ENCODE data around the gene PSMA4.
A peak's percentile ranks its signal among the peaks of the same experiment; 100 is the strongest.

PSMA4 gene

GRCh38 chr15:78561490-78561889, 21.2 kb downstream of the PSMA4 start:
- ChIA-PET CTCF (no interaction called here), POLR2A (no interaction called here)
- peak; percentile 53 for TF ChIP-seq ZFHX2 (tag by site-specific recombination; conservative IDR thresholded peaks at IDR 0.05)
- no peak for TF ChIP-seq GFI1B (tag by site-specific recombination; IDR thresholded peaks at IDR 0.05)
- TF ChIP-seq ZNF341 (tag by site-specific recombination; IDR thresholded peaks at IDR 0.05; ENCODE audit: low read depth), result peak; percentile 48
- TF ChIP-seq EGR2 (tag by site-specific recombination; IDR thresholded peaks at IDR 0.05; ENCODE audit: low read depth), result peak; percentile 53
- Histone ChIP-seq H3K4me3 (ENCODE audit: low read depth, low read length) (no peak overlapping the region), H3K36me3 (ENCODE audit: control insufficient read depth in 2 of 2, insufficient read depth in 1 of 2, low read length in 2 of 2) (no peaks in the 10 kb centered on the region), H3K9me3 (ENCODE audit: control insufficient read depth, insufficient read depth, low read depth, low read length) (no peaks in the 10 kb centered on the region), H3K4me1 (ENCODE audit: control insufficient read depth, insufficient read depth, low read length) (peaks cover 4% of the 10 kb centered on the region; the same call in 1 of the 2 replicates), H3K27ac (ENCODE audit: extremely low read depth, low read depth, low read length) (no peak overlapping the region)

DNA sequence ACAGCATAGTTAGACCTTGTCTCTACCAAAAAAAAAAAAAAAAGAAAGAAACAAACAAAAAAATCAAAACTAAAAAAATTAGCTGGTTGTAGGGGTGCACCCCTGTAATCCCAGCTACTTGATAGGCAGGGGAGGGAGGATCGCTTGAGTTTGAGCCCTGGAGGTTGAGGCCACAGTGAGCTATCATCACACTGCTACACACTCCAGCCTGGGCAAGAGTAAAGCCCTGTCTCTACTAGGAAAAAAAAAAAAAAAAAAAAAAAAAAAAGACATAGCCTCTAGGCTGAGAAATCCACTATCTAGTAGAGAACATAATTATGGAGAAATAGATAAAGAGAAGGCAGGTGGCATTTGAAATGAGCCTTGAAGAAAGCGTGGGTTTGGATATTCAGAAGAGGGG, 22.8 kb downstream of the PSMA4 start:
- H3K4me1 ChIP-seq (ENCODE audit: control insufficient read depth, insufficient read depth, low read length), result peaks cover 4% of the 10 kb centered on the region; the same call in 1 of the 2 replicates
- TF ChIP-seq, protein P1, sequence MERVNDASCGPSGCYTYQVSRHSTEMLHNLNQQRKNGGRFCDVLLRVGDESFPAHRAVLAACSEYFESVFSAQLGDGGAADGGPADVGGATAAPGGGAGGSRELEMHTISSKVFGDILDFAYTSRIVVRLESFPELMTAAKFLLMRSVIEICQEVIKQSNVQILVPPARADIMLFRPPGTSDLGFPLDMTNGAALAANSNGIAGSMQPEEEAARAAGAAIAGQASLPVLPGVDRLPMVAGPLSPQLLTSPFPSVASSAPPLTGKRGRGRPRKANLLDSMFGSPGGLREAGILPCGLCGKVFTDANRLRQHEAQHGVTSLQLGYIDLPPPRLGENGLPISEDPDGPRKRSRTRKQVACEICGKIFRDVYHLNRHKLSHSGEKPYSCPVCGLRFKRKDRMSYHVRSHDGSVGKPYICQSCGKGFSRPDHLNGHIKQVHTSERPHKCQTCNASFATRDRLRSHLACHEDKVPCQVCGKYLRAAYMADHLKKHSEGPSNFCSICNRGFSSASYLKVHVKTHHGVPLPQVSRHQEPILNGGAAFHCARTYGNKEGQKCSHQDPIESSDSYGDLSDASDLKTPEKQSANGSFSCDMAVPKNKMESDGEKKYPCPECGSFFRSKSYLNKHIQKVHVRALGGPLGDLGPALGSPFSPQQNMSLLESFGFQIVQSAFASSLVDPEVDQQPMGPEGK (tag by site-specific recombination; IDR thresholded peaks at IDR 0.05), result no peak
- TF ChIP-seq, protein P2, sequence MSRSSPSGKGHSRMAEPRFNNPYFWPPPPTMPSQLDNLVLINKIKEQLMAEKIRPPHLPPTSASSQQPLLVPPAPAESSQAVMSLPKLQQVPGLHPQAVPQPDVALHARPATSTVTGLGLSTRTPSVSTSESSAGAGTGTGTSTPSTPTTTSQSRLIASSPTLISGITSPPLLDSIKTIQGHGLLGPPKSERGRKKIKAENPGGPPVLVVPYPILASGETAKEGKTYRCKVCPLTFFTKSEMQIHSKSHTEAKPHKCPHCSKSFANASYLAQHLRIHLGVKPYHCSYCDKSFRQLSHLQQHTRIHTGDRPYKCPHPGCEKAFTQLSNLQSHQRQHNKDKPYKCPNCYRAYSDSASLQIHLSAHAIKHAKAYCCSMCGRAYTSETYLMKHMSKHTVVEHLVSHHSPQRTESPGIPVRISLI (tag by site-specific recombination; IDR thresholded peaks at IDR 0.05), result peak; percentile 90
- ChIA-PET CTCF (interaction anchor here (0.7 kb wide), 1 partner anchor 1860 kb away, joined by 5 read pairs; no protein-coding TSS in a partner anchor), POLR2A (interaction anchor here (0.7 kb wide), 2 partner anchors 14 to 298 kb away, joined by 3 to 4 read pairs; no protein-coding TSS in a partner anchor)
- H3K9me3 ChIP-seq (ENCODE audit: control insufficient read depth, insufficient read depth, low read depth, low read length), result no peaks in the 10 kb centered on the region
- no peak overlapping the region for H3K27ac ChIP-seq (ENCODE audit: extremely low read depth, low read depth, low read length)
- H3K4me3 ChIP-seq (ENCODE audit: low read depth, low read length), result no peak overlapping the region
- no peaks in the 10 kb centered on the region for H3K36me3 ChIP-seq (ENCODE audit: control insufficient read depth in 2 of 2, insufficient read depth in 1 of 2, low read length in 2 of 2)

DNA sequence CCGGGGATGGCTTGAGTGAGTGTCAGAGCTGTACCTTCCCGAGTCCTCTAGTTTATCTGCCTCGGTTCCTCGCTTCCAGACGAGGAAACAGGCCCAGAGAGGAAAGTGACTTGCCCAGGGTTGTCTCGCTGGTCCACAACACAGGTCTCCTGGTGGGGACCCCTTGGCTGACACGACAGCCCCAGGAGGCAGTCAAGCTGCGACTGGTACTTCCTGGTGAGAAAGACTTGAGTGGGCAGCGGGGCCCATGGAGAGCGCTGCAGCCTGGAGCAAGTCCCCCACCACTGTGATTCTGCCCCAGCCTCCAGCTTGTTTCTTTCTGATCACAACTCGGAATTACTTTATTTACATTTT, 24.5 kb downstream of the PSMA4 start:
- Histone ChIP-seq H3K36me3 (ENCODE audit: control insufficient read depth in 2 of 2, insufficient read depth in 1 of 2, low read length in 2 of 2) (no peaks in the 10 kb centered on the region), H3K27ac (ENCODE audit: extremely low read depth, low read depth, low read length) (no peak overlapping the region), H3K9me3 (ENCODE audit: control insufficient read depth, insufficient read depth, low read depth, low read length) (no peaks in the 10 kb centered on the region), H3K4me1 (ENCODE audit: control insufficient read depth, insufficient read depth, low read length) (peaks cover 4% of the 10 kb centered on the region; the same call in 1 of the 2 replicates), H3K4me3 (ENCODE audit: low read depth, low read length) (no peak overlapping the region)
- POLR2A ChIA-PET, result interaction anchor here (0.6 to 5.2 kb wide), 25 partner anchors 9 to 604 kb away, joined by 3 to 78 read pairs (median 6); partner anchors contain the start of genes HYKK, IREB2, MORF4L1 and PSMA4
- TF ChIP-seq ZNF18 (tag by site-specific recombination; IDR thresholded peaks at IDR 0.05), result no peak
- TF ChIP-seq BCL11A (tag by site-specific recombination; IDR thresholded peaks at IDR 0.05; ENCODE audit: low read depth), result no peak
- CTCF ChIA-PET, result interaction anchor here (0.6 to 3.2 kb wide), 5 partner anchors 11 to 255 kb away, joined by 3 to 12 read pairs (median 4); partner anchors contain the start of gene PSMA4

GRCh38 chr15:78565097-78565950, 25.1 kb downstream of the PSMA4 start, which contains the start of gene CHRNA5:
TSS of gene CHRNA5 (plus strand) at chr15:78565520. CDS start at chr15:78565720, 200 bp downstream.
- CTCF ChIA-PET, result interaction anchor here (0.6 to 3.2 kb wide), 8 partner anchors 11 to 256 kb away, joined by 3 to 12 read pairs (median 4); partner anchors contain the start of gene PSMA4
- H3K36me3 ChIP-seq (ENCODE audit: control insufficient read depth in 2 of 2, insufficient read depth in 1 of 2, low read length in 2 of 2), result no peaks in the 10 kb centered on the region
- no peaks in the 10 kb centered on the region for H3K9me3 ChIP-seq (ENCODE audit: control insufficient read depth, insufficient read depth, low read depth, low read length)
- H3K27ac ChIP-seq (ENCODE audit: extremely low read depth, low read depth, low read length), result peak within 1 kb of the TSS; percentile 93
- peak within 1 kb of the TSS; percentile 57 for H3K4me3 ChIP-seq (ENCODE audit: low read depth, low read length)
- peaks cover 4% of the 10 kb centered on the region; the same call in 1 of the 2 replicates for H3K4me1 ChIP-seq (ENCODE audit: control insufficient read depth, insufficient read depth, low read length)
- POLR2A ChIA-PET, result interaction anchor here (0.6 to 5.2 kb wide), 30 partner anchors 10 to 604 kb away, joined by 3 to 78 read pairs (median 6); partner anchors contain the start of genes HYKK, IREB2, MORF4L1 and PSMA4
- no peak for TF ChIP-seq ZNF266 (tag by site-specific recombination; IDR thresholded peaks at IDR 0.05; ENCODE audit: low read depth)
- TF ChIP-seq SETDB1 (IDR thresholded peaks at IDR 0.05; ENCODE audit: insufficient read length, low read length), result no peak
- TF ChIP-seq, protein P3, sequence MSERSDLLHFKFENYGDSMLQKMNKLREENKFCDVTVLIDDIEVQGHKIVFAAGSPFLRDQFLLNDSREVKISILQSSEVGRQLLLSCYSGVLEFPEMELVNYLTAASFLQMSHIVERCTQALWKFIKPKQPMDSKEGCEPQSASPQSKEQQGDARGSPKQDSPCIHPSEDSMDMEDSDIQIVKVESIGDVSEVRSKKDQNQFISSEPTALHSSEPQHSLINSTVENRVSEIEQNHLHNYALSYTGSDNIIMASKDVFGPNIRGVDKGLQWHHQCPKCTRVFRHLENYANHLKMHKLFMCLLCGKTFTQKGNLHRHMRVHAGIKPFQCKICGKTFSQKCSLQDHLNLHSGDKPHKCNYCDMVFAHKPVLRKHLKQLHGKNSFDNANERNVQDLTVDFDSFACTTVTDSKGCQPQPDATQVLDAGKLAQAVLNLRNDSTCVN (tag by site-specific recombination; optimal IDR thresholded peaks at IDR 0.05), result peak; percentile 78
- TF ChIP-seq YY2 (tag by site-specific recombination; IDR thresholded peaks at IDR 0.05), result no peak
- TF ChIP-seq, protein P4, sequence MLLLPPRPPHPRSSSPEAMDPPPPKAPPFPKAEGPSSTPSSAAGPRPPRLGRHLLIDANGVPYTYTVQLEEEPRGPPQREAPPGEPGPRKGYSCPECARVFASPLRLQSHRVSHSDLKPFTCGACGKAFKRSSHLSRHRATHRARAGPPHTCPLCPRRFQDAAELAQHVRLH (tag by site-specific recombination; IDR thresholded peaks at IDR 0.05), result no peak
- no peak for TF ChIP-seq ZNF366 (tag by site-specific recombination; conservative IDR thresholded peaks at IDR 0.05)

All from HEK293 (cell line).